Measurements from ENCODE around the gene SEMA6B.

DNA sequence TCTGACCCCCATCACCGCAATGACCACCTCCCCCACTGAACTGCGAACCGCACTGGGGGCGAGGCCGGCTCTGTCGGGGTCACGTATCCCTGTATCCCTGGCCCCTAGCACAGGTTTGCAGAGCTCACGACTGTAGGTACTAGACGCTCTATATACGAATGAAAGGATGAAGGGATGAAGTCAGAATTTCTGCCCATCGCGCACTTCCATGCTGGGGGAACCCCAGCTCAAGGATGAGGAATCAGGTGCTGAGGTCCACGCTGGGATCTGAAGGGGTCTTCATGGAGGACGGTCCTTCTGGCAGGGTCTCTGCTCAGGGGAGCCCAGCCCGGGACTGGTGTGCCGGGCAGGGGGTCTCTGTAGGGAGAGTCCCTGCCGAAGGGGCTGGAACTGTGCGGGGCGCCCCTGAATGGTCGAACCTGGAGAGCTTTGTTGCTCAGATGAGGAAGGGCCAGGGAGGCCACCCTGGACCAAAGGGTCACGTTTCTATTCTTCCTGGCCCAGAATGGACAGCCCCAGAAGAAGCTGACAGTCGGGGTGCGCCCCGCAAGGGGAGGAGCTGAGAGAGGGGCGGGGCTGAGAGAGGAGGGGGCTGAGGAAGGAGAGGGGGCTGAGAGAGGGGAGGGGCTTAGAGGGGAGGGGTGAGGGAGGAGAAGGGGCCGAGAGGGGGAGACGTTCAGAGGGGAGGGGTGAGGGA, 37.9 kb upstream of the SEMA6B start:
- TF ChIP-seq, protein P1, sequence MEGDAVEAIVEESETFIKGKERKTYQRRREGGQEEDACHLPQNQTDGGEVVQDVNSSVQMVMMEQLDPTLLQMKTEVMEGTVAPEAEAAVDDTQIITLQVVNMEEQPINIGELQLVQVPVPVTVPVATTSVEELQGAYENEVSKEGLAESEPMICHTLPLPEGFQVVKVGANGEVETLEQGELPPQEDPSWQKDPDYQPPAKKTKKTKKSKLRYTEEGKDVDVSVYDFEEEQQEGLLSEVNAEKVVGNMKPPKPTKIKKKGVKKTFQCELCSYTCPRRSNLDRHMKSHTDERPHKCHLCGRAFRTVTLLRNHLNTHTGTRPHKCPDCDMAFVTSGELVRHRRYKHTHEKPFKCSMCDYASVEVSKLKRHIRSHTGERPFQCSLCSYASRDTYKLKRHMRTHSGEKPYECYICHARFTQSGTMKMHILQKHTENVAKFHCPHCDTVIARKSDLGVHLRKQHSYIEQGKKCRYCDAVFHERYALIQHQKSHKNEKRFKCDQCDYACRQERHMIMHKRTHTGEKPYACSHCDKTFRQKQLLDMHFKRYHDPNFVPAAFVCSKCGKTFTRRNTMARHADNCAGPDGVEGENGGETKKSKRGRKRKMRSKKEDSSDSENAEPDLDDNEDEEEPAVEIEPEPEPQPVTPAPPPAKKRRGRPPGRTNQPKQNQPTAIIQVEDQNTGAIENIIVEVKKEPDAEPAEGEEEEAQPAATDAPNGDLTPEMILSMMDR (IDR thresholded peaks at IDR 0.05), result no peak
- no peak for TF ChIP-seq POLR2A (IDR thresholded peaks at IDR 0.05)
